ENCODE results near the gene HELZ.
"Not testable (repeated sequence)": the region's sequence is repeated elsewhere in the genome, so short reads cannot be mapped to it uniquely, and the experiment has no call there.

HELZ gene

DNA sequence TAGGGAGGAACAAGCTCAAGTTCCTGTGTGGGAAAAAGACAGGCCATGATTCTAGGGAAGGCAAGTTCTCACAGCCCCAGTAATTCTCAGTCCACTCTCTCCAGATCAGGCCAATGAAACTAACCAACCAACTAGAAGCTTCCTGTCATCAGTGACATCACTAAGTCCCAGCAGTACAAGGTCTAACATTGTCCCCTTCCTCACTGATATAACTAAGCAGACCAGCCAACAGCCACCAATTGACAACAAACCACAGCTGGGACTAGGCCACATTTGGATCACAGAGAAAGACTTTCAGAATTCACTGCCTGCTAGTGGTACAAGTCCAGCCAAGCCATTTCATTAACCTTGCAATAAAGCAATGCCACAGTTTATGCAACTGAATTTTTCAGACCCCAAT lies 106.6 kb downstream of the HELZ start:
- no peak for DNase-seq

DNA sequence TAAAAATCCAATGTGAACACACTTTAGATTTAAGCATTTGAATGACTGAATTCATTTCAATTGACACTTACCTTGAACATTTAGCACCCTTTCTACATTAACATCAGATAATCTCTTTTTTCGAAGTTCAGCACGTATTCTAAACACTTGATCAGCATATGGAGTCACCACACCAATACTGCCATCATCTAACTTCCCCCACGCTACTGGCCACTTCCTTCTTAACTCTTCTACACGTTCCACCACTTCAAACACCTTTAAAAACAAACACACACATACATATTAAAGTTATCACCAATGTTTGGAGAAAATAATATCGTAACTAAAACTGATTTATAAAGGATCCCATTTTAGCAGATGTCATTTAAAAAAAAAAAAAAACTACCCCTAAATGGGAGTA lies 107.1 kb downstream of the HELZ start:
- DNase-seq: no peak

DNA sequence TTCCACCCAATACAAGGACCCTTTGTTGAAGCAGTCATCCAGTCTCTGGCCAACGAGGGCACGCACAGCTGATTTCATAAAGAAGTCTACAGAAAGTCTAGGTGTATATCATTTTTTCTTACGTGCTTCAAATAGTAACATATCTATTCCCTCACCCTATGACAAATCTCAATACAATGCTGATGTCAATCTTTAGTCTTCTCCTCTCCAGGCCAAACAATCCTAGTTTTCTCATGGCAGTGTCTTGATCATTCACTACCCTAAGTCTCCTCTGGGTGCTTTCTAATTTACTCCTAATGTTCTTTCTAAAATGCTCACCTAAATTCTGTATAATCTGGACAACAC lies 108.0 kb downstream of the HELZ start:
- no peak for DNase-seq

DNA sequence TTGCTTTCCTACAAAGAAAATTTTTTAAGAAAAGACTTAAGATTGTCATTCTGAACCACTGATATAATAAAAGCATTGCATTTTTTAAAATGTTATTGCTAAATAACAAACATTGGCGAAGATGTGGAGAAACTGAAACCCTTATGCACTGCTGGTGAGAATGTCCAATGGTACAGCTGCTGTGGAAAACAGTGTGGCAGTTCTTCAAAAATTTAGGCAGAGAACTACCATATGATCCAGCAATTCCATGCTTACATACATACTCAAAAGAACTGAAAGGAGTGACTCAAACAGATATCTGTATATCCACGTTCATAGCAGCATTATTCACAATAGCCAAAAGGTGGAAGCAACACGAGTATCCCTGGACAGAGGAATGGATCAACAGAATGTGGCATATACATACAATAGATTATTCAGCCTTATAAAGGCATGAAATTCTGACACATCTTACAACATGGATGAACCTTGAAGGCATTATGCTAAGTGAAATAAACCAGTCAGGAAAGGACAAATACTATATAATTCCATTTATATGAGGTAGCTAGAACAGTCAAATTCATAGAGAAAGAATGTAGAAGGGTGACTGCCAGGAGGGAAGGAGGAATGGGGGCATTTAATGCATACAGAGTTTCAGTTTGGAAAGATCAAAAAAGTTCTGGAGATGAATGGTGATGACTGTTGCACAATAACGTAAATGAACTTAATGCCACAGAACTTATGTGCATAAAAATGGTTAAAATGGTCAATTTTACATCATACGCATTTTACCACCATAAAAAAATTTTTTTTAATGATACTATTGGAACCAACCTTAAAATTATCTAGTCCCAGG lies 108.6 kb downstream of the HELZ start:
- DNase-seq: no peak

DNA sequence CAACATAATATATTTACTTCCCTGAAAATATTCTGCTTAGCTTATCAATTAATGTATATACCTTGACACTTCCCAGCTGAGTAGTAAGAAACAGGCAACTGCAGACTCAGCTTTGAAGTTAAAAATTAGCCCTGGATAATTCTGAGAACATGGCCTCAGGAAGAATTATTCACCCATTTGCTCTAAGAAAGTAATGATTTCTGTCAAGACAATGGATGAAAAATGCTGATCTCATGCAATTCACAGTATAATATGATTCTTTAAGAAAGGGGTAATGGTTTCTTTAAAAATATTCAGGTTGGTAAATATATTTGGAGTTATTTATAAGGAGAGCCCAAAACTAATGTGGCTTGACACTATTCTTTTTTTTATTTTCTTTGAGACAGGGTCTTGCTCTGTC lies 111.8 kb downstream of the HELZ start:
- DNase-seq: no peak

DNA sequence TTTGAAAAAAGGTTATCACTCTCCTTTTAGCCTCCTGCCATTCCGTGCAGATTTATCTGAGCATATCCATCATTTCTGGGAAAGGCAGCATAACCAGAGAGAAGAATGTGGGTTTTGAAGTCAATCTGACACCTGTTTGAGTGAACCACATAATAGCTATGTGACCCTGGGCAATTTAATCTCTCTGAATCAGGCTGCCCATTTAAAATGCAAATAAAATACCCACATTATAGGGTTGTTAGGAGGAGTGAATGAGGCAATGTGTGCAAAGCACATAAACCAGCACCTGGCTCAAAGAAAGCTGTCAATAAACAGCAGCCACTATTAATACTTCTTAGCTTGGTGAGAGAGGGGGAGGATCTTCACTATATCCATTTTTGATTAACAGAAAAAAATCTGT lies 112.6 kb downstream of the HELZ start:
- DNase-seq: peak; percentile 74 to 84

DNA sequence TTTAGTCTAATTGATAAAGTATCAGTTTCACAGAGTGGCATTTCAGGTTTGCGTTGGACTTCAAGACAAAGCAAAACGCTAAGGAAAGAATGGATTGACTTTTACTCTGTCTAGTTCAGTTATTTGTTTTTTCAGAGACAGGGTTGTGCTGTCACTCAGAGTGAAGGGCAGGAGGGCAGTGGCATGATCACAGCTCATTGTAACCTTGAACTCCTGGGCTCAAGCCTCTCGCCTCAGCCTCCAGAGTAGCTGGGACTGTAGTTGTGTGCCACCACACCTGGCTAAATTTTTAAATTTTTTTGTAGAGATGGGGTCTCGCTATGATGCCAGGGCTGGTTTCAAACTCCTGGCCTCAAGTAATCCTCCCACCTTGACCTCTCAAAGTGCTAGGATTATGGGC lies 114.2 kb downstream of the HELZ start:
- DNase-seq: no peak

DNA sequence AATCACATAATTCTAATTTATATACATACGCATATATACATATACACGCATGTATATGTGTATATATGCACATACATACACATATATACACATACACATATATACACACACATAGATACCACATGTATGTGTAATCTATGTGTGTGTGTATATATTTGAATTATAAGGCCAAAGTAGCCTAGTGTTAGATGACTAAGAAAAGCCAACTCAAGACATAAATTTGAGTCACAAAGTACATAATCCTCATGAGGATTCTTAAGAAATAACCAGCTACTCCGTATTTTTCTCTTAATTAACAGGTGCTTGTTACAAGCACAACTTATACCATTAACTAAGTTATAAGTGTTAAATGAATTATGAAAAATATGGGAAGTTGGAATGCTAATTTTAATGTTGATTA lies 115.7 kb downstream of the HELZ start:
- DNase-seq: no peak

DNA sequence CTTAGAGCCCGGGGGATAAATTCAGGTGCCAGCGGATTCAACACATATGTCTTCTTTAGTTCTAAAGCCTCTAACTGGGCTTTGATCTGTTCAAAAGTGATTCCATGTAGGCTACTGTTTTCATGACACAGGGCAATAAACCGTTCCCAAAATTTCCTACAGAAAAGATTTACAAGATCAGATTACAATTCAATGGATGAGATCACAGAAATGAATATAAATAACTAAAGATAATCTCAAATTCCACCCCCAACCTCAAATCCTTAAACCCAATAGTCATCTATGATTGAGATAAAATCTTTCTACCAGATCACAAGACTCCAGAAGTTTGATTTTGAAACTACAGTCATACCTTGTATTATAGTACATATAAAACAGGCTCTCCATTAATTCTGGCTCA lies 116.3 kb downstream of the HELZ start:
- no peak for DNase-seq

DNA sequence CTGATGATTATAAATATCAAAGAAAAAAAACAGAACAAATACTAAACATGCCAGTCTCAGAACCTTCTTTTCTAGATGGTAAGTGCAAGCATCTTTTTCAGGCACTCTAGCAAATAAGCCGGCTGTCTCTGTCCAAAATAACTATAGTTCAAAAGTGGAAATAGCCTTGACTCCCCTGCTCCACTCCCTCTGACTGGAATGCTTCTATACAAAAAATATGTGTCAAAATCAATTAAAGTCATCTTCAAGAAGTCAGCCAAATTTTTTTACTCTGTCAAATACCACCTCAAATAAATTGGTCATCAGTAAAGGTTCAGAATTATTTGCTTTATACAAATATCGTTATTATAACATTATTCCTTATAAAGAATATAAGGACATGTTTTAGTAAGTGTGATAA lies 117.1 kb downstream of the HELZ start:
- DNase-seq: no peak

DNA sequence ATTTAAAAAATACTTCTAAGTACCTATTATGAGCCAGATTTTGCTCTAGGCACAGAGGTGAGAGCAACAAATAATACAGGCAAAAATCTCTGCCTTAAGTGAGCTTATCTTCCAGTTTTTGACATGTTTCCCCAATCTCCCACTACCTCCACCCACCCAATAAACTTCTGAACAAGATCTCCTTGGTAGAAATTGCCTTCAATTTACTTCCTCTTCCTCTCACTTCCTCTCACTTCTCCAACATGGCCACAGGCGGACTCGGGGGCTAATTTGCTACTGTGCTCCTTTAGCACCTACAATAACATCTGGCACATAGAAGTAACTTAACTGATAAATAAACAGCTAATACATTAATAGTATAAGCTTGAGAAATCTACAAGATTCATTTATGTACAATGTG lies 118.0 kb downstream of the HELZ start:
- DNase-seq: no peak

DNA sequence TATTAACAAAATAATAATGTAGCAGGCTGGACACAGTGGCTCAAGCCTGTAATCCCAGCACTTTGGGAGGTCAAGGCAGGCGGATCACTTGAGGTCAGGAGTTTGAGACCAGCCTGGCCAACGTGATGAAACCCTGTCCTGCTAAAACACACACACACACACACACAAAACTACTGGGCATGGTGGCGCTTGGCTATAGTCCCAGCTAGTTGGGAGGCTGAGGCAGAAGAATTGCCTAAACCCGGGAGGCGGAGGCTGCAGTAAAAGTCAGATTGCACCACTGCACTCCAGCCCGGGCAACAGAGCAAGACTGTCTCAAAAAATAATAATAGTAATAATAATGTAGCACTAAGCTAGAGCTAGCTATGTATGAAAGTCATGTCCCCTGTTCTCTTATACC lies 118.5 kb downstream of the HELZ start:
- DNase-seq: not testable (repeated sequence)

DNA sequence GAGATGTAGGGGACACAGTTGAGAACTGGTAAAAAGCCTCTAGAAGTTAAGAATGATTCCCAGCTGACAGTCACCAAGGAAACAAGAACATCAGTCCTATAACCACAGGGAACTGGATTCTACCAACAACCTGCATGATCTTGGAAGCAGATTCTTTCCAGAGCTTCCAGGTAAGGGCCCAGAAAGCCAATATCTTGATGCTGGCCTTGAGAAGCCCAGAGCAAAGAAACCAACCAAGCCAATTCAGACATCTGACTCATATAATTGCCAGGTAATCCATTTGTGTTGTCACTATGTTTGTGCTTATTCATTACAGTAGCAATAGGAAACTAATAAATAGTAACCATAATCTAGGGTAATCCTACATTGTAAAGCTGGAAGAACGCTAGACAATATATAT lies 119.1 kb downstream of the HELZ start:
- DNase-seq: peak in 1 of 2 experiments; percentile 15

DNA sequence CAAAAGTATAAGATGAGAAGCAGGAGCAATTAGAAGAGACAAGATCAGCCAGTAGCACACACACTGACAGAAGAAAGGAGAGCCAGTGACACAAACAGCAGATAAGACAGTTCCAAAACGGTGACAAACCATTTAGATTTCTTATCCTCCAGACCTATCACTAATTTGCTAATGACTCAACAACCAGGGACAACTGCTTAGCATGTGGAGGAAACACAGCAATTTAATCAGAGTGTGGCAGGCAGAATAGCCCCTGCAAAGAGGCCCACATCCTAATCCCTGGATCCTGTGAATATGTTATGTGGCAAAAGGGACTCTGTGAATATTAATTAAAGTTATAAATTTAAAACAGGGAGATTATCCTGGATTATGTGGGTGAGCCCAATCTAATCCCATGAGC lies 119.6 kb downstream of the HELZ start:
- DNase-seq: no peak

DNA sequence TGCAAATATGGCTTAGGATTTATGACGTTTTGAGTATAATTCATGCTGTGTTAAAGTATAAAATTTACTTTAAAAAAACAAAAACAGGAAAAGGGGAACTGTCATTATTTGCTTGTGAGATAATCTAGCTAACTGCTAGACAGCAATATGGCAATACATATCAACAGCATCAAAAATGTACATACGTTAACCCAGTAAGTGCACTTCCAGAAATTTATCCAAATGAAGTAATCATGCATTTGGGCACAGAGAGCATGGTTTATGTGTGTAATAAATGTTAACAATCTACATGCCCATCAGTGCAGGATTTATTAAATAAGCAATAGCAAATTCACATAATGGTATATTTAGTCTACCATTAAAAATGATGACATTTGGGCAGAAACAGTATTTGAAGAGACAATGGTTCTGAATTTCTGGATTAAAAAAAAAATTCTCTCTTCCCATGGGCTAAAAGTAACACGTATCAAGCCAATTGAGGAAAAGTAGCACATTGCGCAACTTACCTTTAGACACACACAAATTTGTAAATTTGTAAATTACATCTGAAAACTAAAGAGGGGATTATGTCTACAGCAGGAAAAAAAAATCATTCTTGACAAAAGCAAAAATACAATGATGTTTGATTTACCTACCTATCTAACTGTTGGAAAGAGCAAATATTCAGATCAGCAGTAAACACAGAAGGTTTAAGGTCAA lies 120.4 kb downstream of the HELZ start:
- DNase-seq: peak in 1 of 2 experiments; percentile 72

DNA sequence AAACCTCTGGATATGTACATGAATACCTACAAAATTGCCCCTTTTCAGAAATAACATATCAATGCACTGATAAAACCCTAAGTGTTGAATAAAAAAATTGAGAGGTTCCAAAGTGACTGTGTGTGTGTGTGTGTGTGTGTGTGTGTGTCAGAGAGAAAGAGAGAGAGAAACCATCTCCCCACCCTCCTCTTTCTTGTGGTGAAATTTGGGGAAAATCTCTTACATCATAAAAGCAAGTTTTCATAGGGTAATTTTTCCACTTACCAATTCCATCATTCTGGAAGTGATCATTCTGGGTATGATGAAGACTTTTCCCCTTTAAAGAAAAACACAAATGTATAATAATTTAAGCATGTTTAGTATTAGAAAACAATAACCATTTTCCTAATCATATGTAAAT lies 121.3 kb downstream of the HELZ start:
- no peak for DNase-seq

DNA sequence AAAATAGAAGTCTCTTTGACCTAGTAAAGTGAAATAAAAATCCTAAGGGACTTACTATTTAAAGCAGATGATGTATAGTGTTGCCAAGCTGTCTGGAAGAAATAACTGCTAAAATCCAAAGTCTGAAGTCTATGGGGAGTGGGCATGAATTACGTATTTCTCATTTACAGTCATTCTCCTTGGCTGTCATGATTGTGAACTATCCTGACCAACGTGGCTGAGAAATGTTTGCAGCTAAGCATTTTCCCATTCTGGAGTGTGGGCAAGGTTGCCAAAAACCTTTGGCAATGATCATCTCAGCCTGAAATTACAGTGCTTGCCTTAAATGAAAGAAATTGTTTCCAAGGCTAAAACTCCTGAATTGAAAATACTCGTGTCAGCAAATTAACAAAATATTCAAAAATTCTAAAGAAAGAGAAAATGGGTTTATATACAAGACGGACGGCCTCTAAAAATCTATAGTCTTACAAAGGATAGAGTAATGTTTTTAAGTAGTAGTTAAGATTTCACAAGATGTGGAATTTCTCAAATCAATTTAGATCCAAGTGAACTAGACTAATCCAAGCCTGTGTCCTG lies 123.6 kb downstream of the HELZ start:
- no peak for DNase-seq

DNA sequence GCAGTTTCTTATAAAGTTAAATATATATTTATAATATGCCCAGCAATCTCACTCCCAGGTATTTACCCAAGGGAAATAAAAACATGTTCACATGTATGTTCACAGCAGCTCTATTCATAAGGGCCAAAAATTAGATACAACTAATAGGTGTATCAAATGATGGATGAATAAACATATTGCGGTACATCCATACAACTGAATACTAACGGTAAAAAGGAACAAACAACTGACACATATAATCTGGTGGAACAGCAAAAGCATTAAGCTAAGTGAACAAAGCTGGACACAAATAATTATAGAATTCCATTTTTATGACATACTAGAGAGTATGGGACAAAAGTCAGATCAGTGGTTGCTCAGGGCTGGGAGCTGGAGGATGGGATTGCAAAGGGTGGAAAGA lies 125.9 kb downstream of the HELZ start:
- DNase-seq: no peak

DNA sequence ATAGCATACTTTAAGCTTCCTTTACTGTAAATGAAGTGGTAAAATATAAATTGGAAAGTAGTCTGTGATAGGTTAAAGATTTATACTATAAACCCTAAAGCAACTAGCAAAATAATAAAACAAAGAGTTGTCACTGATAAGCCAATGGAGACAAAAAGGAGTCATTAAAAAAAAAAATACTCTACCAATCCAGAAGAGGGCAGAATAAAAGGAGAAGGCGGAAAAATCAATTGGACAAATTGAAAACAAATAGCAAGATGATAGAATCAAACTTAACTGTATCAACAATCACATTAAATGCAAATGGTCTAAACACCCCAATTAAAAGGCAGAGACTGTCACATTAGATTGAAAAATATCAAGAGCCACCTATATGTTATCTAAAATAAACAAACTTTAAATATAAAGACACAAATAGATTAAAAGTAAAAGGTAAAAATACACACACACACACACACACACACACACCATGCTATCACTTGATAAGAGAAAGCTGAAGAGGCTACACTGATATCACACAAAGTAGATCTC lies 128.9 kb downstream of the HELZ start:
- no peak for DNase-seq

DNA sequence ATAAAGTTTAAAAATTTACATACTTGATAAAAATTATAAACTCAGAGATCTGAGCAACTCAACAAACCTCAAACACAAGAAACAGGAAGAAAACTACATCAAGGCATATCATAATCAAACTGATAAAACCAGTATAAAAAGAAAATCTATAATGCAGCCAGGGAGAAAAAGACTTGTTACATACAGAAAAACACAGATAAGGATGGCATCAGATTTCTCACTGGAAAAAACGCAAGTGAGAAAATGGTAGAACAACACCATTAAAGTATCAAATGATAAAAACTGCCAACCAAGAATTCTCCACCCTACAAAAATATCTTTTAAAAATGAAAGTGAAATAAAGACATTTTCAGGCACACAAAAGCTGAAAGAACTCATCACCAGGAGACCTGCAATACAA lies 129.6 kb downstream of the HELZ start:
- no peak for DNase-seq

DNA sequence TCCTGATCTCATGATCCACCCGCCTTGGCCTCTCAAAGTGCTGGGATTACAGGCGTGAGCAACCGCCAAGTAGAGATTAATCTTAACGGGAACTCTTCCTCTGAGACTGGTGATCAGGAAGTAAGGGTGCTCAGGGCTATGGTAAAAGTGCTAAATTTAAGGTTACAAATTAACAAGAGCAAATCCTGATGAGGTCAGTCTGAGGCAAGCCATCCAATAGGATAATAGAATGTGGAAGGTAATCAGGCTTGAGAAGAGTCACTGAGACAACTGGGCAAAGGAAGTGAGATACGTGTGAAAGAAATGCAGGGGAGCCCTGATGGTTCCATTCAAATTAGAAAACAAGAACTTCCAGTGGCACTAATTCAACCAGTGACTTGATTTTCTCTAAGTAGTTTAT lies 131.5 kb downstream of the HELZ start:
- DNase-seq: no peak

DNA sequence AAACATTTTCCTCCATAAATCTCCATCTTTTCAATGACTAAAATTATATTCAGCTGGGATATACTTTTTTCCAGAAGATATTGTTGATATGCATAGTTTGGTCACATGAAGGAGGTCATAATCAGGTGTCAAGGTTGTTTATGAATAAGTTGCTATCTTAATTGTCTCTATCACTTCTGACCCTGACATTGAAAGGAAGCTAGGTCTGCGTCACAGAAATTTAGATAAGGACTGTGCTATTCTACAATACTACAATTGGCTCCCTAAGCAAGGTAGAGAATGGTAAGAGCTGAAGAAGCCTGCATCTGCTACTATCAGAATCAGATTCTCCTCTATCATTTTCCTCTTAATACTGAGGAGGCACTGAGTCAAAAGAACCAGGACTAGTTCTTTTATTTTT lies 133.2 kb downstream of the HELZ start:
- DNase-seq: no peak

DNA sequence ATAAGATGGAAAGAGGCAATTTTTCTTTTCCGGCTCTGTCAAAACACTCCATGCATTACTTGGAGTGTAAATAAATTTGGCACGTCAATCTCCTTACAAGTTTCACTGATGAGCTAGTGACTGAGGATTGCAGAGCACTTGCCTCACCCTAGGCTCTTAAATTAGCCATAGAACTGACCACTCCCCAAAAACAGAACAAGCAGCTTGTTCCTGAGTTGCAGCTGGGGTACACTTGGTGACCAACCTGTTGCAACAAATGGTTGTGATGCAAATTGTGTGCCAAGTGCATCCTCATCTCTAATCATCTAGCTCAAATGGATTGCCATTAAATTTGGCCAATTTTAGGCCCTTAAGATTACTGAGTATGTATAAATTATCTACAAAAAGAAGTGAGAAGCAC lies 133.7 kb downstream of the HELZ start:
- DNase-seq: no peak

DNA sequence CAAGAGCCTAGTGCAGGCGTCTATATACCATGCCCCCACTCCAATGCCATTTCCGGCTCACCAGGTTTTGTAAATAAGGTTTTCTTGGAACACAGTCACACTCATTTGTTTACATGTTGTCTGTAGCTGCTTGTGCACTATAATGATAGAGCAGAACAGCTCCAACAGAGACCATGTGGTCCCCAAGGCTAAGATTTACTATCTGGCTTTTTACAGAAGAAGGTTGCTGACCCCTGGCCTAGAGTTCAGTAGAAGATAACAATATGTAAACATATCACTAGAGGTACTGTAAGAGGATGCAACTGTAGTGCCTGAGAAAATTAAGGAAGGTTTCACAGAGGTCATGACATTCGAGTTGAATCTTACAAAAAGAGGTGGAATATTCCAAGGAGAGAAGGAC lies 134.4 kb downstream of the HELZ start:
- DNase-seq: no peak

All from NCI-H1930 (cell line).